T1000 (cell line): ENCODE results near the gene MINDY3.

ENCODE experiments used
- DNase-seq: peaks from one replicate; lab custom pipeline; 2025; ENCODE audit warnings: mixed read lengths; lab: John Stamatoyannopoulos, UW

The MINDY3 gene

GRCh38 chr10:15738270-15738925, 121.9 kb downstream of the MINDY3 start:
- DNase-seq, result no peak

GRCh38 chr10:15737656-15738055, 122.7 kb downstream of the MINDY3 start:
- no peak for DNase-seq

- no peak for DNase-seq
Observed at GRCh38 chr10:15735763-15736162, 124.5 kb downstream of the MINDY3 start.

GRCh38 chr10:15730341-15730740, 130.0 kb downstream of the MINDY3 start:
- no peak for DNase-seq

GRCh38 chr10:15729890-15730289, 130.4 kb downstream of the MINDY3 start:
- DNase-seq, result no peak
